Astrocyte of the spinal cord (primary cell): ENCODE data around the gene REG1B.
"Not testable (repeated sequence)": the region's sequence is repeated elsewhere in the genome, so short reads cannot be mapped to it uniquely, and the experiment has no call there.

ENCODE experiments used
- DNase-seq: peaks from one replicate; pipeline ENCODE4 v3.0.0; 2011; ENCODE audit warnings: low read depth, low spot score
- H3K4me3 ChIP-seq: 2 replicates; pipeline ENCODE4 v1.5.1; 2011; ENCODE audit warnings: low read depth, mild to moderate bottlenecking, low read length, moderate library complexity
- CTCF ChIP-seq: IDR thresholded peaks from 2 replicates; pipeline ENCODE4 v1.5.1; 2012; ENCODE audit warnings: low read depth, mild to moderate bottlenecking, low read length, inconsistent platforms
- in situ Hi-C: cut with HindIII; loops from 2 replicates; pipeline ENCODE4 v1.10.0; 2017; ENCODE audit warnings: low sequenced_read_pairs

REG1B gene

GRCh38 chr2:79065201-79065600 is 22.6 kb downstream of the REG1B start:
- in situ Hi-C loops: no loop called here
- no peak for TF ChIP-seq CTCF
- DNase-seq: no peak
- H3K4me3 ChIP-seq: no peak overlapping the region

- in situ Hi-C loops, DNase-seq, H3K4me3 ChIP-seq: not testable (repeated sequence)
These were observed 33.0 kb downstream of the REG1B start for GRCh38 chr2:79054769-79055168.

- DNase-seq, in situ Hi-C loops, H3K4me3 ChIP-seq: not testable (repeated sequence)
These were observed 34.3 kb downstream of the REG1B start for GRCh38 chr2:79053486-79053885.

GRCh38 chr2:79041032-79041448 is 46.8 kb downstream of the REG1B start:
- TF ChIP-seq CTCF: no peak
- no peak for DNase-seq
- in situ Hi-C loops: no loop called here
- H3K4me3 ChIP-seq: no peak overlapping the region

GRCh38 chr2:79039944-79040343 is 47.8 kb downstream of the REG1B start:
- H3K4me3 ChIP-seq: no peak overlapping the region
- TF ChIP-seq CTCF: no peak
- in situ Hi-C loops: no loop called here
- no peak for DNase-seq
